Skeletal muscle cell (primary cell): Measurements from ENCODE around the gene SNAPC4.
"Not testable (repeated sequence)": the region's sequence is repeated elsewhere in the genome, so short reads cannot be mapped to it uniquely, and the experiment has no call there.

Experiments
- DNase-seq: peaks from one replicate; pipeline ENCODE4 v3.0.0-alpha.2; 2010; ENCODE audit warnings: low read depth
- H3K4me3 ChIP-seq: 2 replicates; pipeline ENCODE4 v1.5.1; 2011; ENCODE audit warnings: low read depth, mild to moderate bottlenecking, control low read depth, low read length, moderate library complexity

The SNAPC4 gene

GRCh38 chr9:136434580-136435169 lies 34.7 kb upstream of the SNAPC4 start:
- no peak for DNase-seq
- H3K4me3 ChIP-seq, result no peak overlapping the region

GRCh38 chr9:136433849-136434579 lies 34.0 kb upstream of the SNAPC4 start:
- DNase-seq, result no peak
- H3K4me3 ChIP-seq, result no peak overlapping the region

- no peak overlapping the region for H3K4me3 ChIP-seq
- DNase-seq, result no peak
Observed at GRCh38 chr9:136433043-136433715, 33.2 kb upstream of the SNAPC4 start.

GRCh38 chr9:136432591-136432990 lies 32.6 kb upstream of the SNAPC4 start:
- DNase-seq, result no peak
- H3K4me3 ChIP-seq, result no peak overlapping the region

- H3K4me3 ChIP-seq, result no peak overlapping the region
- no peak for DNase-seq
Observed at GRCh38 chr9:136431782-136432350, 31.9 kb upstream of the SNAPC4 start.

GRCh38 chr9:136430588-136431234 lies 30.7 kb upstream of the SNAPC4 start:
- H3K4me3 ChIP-seq, result no peak overlapping the region
- DNase-seq, result no peak

GRCh38 chr9:136429683-136430491 lies 29.9 kb upstream of the SNAPC4 start:
- no peak for DNase-seq
- H3K4me3 ChIP-seq, result no peak overlapping the region

GRCh38 chr9:136429075-136429628 lies 29.2 kb upstream of the SNAPC4 start:
- no peak overlapping the region for H3K4me3 ChIP-seq
- no peak for DNase-seq

GRCh38 chr9:136426787-136427186 lies 26.8 kb upstream of the SNAPC4 start:
- DNase-seq, result no peak
- H3K4me3 ChIP-seq, result no peak overlapping the region

GRCh38 chr9:136425367-136425766 lies 25.4 kb upstream of the SNAPC4 start:
- H3K4me3 ChIP-seq, DNase-seq: not testable (repeated sequence)

GRCh38 chr9:136424750-136425362 lies 24.9 kb upstream of the SNAPC4 start:
- no peak for DNase-seq
- H3K4me3 ChIP-seq, result no peak overlapping the region

- H3K4me3 ChIP-seq, result no peak overlapping the region
- no peak for DNase-seq
Observed at GRCh38 chr9:136423432-136424146, 23.6 kb upstream of the SNAPC4 start.

- H3K4me3 ChIP-seq, result no peak overlapping the region
- no peak for DNase-seq
Observed at GRCh38 chr9:136422876-136423275, 22.9 kb upstream of the SNAPC4 start.

GRCh38 chr9:136421791-136422190 lies 21.8 kb upstream of the SNAPC4 start:
- DNase-seq, result no peak
- H3K4me3 ChIP-seq, result no peak overlapping the region

- no peak for DNase-seq
- no peak overlapping the region for H3K4me3 ChIP-seq
Observed at GRCh38 chr9:136419092-136419420, 19.1 kb upstream of the SNAPC4 start.

- no peak for DNase-seq
- no peak overlapping the region for H3K4me3 ChIP-seq
Observed at GRCh38 chr9:136418182-136419091, 18.5 kb upstream of the SNAPC4 start.

GRCh38 chr9:136416914-136417313 lies 16.9 kb upstream of the SNAPC4 start:
- H3K4me3 ChIP-seq, result no peak overlapping the region
- no peak for DNase-seq
